ENCODE measurements around the gene TSPAN18. TPM values are rescaled to one million over a fixed set of nuclear protein-coding genes. Genes with fewer than 3 reads are reported as not detected.

Gene TSPAN18
- total RNA-seq, 4 donors from 2014 or later = 0.95 to 4.5 (median 2.3) TPM

DNA sequence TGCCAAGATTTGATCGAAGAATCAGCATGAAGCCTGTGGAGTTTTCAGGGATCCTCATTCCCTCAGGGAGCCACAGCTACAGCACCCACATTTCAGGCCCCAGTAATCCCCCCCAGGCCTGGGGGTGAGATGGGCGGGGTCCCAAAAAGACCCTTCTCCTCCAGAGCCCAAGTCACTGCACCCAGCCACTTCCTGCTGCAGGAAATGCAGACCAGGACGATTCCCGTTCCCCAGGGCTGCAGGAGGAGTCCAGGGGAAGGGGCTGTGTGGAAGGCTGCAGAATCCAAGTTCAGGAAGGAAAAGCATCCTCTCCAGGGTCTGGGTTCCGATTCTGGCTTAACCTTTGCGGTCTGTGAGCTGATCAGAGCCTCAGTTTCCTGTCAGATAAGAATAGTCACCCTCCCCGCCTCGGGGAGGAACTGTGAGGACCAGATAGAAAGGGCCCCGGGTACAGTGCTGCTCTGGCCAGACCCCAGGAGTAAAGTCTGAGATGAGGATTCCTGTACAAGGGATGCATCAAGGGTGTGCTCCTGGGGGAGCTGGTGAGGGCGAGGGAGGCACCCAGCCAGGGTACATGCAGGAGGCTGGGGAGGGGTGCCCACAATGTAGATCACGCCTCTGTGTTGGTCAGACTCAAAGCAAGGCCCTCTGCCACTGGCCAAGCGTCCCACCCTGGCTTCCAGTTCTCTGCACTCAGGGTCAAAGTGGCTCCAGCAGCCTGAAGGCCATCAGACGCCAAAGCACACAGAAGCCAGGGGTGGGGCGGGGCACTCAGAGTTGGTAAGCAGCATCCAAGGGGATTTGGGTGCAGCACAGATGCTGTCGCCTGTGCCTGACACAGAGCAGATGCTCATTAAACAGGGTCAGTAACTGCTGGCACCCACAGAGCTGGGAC lies 254.0 kb downstream of the TSPAN18 start:
- 67 to 83% methylated on average over 14 to 15 of the region's 15 CpGs for WGBS, 2 donors

More for the DNA sequence above, 254.0 kb downstream of the TSPAN18 start:
- no peak for DNase-seq (ENCODE audit: low spot score in 2 of 2)
- TF ChIP-seq, protein P1, sequence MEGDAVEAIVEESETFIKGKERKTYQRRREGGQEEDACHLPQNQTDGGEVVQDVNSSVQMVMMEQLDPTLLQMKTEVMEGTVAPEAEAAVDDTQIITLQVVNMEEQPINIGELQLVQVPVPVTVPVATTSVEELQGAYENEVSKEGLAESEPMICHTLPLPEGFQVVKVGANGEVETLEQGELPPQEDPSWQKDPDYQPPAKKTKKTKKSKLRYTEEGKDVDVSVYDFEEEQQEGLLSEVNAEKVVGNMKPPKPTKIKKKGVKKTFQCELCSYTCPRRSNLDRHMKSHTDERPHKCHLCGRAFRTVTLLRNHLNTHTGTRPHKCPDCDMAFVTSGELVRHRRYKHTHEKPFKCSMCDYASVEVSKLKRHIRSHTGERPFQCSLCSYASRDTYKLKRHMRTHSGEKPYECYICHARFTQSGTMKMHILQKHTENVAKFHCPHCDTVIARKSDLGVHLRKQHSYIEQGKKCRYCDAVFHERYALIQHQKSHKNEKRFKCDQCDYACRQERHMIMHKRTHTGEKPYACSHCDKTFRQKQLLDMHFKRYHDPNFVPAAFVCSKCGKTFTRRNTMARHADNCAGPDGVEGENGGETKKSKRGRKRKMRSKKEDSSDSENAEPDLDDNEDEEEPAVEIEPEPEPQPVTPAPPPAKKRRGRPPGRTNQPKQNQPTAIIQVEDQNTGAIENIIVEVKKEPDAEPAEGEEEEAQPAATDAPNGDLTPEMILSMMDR (IDR thresholded peaks at IDR 0.05) = no peak
- TF ChIP-seq POLR2A (IDR thresholded peaks at IDR 0.05) = no peak
- intact Hi-C loops (cut with DNase I; ENCODE audit: low total_unique reads) = no loop called here
- no peak overlapping the region for H3K4me3 ChIP-seq (ENCODE audit: low read depth, poor library complexity, severe bottlenecking)

Other genes starting within 250 kb of the TSPAN18 start
- gene CD82, start 161.3 kb upstream of the TSPAN18 start, total RNA-seq = 10 to 100 TPM; 47.1 to 95.4 (median 76.6) TPM
- gene TP53I11, start 223.9 kb downstream of the TSPAN18 start, total RNA-seq = 100 to 1,000 TPM in 1 of 4 donors, 10 to 100 TPM in 3; 42.4 to 128 (median 47.2) TPM